Activated CD4-positive, alpha-beta T cell treated with anti-CD3 and anti-CD28 coated beads, Interleukin-2, amount 50 U/mL, for 16 hours (primary cell): ENCODE results near the gene SLC27A2.
A peak's percentile ranks its signal among the peaks of the same experiment; 100 is the strongest.
"Not testable (repeated sequence)": the region's sequence is repeated elsewhere in the genome, so short reads cannot be mapped to it uniquely, and the experiment has no call there.

Experiments used
- DNase-seq: peaks from one replicate; pipeline ENCODE4 v3.0.0-alpha.2; 2020

Gene SLC27A2

GRCh38 chr15:50164458-50164857, 17.5 kb upstream of the SLC27A2 start:
- DNase-seq: no peak

DNA sequence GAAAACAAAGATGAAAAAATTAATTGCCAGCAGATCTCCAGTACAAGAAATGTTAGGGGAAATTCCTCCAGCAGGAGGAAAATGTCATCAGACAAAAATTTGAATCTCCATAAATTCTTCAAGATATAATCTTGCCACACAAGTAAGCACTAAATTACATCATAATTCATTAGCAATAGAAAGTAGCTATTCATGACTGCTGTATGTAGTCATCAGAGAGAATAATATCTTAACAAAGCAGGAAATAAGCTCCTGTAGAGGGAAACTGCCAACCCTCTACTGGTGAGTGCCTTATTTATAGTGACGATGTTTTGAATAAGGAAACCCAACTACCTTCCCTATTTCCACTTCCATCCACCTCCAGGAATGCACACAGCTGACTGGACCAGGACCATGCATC, 15.8 kb upstream of the SLC27A2 start:
- DNase-seq: no peak

- no peak for DNase-seq
These were observed 14.9 kb upstream of the SLC27A2 start for GRCh38 chr15:50167110-50167509.

GRCh38 chr15:50168379-50168778, 13.6 kb upstream of the SLC27A2 start:
- DNase-seq: no peak

DNA sequence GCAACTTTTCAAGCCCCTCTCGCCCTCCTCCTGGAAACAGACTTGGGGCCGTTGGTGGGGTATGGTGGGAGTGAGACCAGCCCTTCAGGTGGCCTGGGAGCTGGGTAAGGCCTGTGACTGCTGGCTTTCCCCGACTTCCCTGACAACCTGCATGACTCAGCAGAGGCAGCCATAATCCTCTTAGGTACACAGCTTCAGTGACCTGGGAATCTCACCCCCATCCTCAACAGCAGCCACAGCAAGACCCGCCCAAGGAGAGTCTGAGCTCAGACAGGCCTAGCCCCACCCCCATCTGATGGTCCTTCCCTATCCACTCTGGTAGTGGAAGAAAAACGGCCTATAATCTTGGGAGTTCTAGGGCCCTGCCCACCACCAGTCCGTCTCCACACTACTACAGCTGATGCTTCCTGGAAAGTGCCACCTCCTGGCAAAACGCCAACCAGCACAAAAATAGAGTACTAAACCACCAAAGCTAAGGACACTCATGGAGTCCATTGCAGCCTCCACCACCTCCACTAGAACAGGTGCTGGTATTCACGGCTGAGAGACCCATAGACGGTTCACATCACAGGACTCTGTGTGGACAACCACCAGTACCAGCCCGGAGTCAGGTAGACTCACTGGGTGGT, 13.1 kb upstream of the SLC27A2 start:
- no peak for DNase-seq

DNA sequence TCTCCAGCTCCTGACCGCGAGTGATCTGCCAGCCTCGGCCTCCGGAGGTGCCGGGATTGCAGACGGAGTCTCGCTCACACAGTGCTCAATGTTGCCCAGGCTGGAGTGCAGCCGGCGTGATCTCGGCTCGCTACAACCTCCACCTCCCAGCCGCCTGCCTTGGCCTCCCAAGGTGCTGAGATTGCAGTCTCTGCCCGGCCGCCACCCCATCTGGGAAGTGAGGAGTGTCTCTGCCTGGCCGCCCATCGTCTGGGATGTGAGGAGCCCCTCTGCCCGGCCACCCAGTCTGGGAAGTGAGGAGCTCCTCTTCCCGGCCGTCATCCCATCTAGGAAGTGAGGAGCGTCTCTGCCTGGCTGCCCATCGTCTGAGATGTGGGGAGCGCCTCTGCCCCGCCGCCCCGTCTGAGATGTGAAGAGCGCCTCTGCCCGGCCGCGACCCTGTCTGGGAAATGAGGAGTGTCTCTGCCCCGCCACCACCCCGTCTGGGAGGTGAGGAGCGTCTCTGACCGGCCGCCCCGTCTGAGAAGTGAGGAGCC, 9.6 kb upstream of the SLC27A2 start:
- not testable (repeated sequence) for DNase-seq

DNA sequence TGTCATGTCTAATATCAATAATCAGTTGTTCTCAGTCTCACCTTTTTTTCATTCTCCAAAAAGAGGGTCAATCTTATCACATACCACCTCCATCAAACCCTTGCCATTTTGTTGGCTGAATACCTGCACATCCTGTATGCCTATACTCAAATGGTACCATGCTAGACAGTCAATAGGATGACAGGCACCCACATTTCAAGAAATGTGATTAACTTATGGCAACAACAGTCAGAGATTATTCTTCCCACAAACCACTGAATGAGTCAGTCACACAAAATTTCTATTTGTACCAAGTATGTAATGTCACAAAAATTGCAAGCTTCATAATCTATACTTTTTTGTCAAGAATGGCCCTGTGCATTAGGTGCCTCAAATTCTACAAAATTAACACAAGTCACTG, 5.1 kb upstream of the SLC27A2 start:
- peak; percentile 77 for DNase-seq

DNA sequence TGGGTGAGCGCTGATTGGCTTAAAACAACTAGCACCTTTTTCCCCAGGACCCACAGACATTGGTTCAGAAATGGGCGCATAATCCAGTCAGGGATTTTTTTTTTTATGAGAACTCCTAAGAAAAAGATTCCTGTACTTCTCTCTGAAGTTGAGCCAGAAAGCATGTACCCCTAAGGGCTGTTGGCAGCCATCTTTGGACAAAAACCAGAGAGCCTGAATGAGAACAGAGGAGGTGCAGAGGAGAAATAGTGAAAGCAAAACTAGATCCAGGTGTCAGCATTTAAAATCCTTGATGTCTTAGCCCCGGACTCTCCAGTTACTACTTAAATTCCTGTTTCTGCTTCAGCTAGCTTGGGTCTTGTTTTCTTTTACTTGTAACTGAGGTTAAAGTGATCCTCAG, 1.9 kb upstream of the SLC27A2 start:
- no peak for DNase-seq

DNA sequence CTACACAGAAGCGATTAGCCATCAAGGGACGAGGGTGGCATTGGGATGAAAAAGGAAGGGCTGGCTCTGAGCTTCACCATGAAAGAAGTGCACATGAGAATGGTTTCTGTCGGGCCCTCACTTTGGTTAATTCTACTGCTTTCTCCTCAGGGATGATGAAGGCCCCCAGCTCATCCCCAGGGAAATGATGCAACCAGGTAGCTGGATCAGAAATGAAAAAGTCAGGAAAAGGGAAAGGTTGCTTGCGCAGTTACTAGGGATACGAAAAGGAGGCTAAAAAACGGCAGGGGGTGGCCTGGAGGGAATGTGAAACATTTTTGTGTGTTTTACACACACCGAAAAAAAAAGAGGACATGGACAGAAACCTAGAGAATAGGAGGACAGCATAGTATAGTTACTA, 1.4 kb upstream of the SLC27A2 start:
- no peak for DNase-seq

- DNase-seq: peak; percentile 39
These were observed 611 bp upstream of the SLC27A2 start for GRCh38 chr15:50181201-50181968.

DNA sequence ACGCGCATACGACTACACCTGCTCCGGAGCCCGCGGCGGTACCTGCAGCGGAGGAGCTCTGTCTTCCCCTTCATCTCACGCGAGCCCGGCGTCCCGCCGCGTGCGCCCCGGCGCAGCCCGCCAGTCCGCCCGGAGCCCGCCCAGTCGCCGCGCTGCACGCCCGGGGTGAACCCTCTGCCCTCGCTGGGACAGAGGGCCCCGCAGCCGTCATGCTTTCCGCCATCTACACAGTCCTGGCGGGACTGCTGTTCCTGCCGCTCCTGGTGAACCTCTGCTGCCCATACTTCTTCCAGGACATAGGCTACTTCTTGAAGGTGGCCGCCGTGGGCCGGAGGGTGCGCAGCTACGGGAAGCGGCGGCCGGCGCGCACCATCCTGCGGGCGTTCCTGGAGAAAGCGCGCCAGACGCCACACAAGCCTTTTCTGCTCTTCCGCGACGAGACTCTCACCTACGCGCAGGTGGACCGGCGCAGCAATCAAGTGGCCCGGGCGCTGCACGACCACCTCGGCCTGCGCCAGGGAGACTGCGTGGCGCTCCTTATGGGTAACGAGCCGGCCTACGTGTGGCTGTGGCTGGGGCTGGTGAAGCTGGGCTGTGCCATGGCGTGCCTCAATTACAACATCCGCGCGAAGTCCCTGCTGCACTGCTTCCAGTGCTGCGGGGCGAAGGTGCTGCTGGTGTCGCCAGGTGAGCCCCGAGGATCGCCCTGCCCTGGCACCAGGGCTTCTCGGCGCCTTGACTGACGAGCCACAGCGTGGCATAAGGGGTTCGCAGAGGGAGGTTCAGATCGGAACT, 420 bp downstream of the SLC27A2 start:
- DNase-seq: peak; percentile 67

DNA sequence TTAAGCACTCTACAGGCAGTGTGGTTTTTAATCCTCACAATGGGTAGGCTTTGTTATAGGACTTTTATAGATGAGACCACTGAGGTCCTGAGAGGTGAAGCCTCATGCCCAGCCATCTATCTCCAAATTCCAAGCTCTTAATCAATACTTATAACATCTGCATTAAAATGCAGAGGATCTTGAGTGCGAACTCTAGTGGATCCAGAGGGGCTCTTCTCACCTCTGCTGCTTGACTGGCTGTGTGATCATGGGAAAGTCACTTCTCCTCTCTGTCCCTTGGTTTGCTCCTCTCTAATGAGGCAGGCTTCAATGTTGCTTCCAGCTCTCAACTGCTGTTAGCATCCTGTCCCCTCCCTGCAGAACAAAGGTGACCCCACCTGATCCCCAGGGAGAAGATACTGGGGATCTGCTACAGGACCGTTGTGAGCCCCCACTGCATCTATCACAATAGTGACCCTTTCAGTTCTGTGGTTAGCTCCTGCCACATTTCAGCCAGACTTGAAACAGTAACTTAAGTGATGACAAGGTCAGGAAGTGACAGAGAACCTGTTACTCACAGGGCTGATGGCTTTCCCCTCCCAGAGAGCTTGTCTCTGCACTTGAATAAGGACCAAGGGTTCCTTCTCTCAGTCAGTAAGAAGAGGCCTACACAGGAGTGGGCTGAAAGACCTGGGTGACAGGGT, 1.3 kb downstream of the SLC27A2 start:
- peak; percentile 80 for DNase-seq

- no peak for DNase-seq
These were observed 3.0 kb downstream of the SLC27A2 start for GRCh38 chr15:50184863-50185504.

GRCh38 chr15:50186090-50186489, 4.1 kb downstream of the SLC27A2 start:
- DNase-seq: no peak

GRCh38 chr15:50186752-50187151, 4.8 kb downstream of the SLC27A2 start:
- no peak for DNase-seq

DNA sequence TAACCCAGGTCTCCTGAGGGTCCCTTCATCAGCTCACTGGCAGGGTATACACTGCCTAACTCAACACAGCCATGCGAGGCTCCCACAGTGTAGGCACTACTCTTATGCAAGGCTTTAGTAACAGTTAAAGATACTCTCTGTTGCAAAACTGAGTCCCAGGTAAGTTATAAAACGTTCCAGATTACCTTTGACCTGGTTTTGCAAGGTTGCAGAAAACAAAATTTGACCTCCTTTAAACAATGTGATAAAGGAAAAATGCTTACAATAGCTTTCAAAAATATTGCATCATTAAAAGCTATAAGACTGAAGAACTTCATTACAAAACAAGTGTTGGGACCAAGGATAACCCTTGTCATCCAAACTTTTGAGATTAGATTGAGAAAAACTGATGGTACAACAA, 5.5 kb downstream of the SLC27A2 start:
- DNase-seq: no peak

DNA sequence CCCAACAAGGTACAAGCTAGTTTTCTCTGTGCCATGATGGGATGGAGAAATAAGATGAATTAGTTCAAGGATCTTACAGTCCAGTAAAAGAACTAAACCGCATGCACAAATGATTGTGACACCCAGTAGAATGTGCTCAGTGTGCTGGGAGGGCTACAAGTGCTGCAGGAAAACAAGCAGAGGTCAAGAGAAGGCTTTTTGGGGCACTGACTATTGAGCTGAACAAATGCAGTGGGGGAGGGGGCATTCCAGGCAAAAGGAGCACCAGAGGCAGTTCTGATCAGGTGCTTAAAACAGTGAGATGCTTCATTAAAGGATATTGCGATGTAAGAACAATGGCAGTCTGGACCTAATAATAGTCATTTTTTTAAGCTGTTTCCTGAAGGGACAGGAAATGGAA, 6.0 kb downstream of the SLC27A2 start:
- DNase-seq: no peak

GRCh38 chr15:50188793-50189192, 6.8 kb downstream of the SLC27A2 start:
- not testable (repeated sequence) for DNase-seq

- no peak for DNase-seq
These were observed 7.6 kb downstream of the SLC27A2 start for GRCh38 chr15:50189633-50190032.

DNA sequence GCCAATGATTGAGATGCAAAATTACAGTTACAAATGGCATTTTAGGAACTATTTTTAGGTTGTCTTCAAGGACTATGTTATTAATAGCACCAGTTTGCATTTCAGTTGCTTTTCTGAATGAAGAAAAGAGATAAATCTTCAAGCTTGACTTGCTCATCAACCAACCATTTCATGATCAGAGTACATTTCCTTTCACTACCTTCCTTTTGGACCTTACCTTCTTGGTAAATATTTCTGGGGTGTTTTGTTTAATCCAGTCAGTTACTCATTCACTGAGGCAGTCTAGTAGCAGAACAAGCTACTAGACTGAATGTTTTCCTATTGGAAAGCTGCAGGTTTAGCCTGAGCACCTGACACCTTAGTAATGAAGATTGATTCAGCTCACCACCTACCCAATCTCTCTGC, 8.2 kb downstream of the SLC27A2 start:
- no peak for DNase-seq

DNA sequence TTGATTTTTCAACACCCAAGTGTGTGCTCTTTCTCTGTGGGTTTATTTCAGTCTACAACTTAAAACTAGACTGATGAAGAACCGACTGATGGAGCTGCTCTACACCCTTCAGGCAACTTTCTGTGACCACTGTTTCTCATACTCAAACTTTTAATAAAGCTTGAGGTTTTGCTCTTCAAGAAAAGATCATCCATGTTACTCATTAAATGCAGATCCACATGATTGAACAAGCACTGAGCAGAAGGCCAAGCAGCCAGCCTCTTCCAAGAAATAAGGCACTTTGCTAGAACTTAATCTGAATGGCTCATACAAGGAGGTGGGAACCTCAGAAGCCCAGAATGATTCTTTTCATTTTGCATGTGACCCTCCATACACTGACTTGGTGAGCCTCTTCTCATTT, 8.7 kb downstream of the SLC27A2 start:
- DNase-seq: peak; percentile 25

DNA sequence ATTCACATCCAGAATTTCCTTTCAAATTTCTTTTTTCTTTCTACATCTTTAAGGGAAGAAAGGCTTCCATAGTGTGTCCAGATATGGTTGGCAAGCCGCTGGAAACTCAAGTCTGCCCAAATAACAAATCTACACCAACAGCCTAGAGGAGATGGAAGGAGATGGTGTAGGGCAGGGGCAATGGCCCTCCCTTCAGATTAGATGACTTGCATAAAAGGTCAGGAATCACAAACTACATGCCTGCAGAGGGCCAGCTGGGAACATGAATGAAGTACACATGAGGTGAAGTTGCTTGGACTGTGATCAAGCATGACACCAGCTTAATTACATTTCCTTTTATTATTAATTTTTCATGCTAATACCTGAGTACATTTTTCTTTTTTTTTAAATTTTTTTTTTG, 10.2 kb downstream of the SLC27A2 start:
- DNase-seq: no peak
